Measurements from ENCODE around the gene PDE1A. TPM values are rescaled to one million over a fixed set of nuclear protein-coding genes. Genes with fewer than 3 reads are reported as not detected.

Gene PDE1A
- 0.41 TPM for polyA plus RNA-seq (2013, experiment 1 of 2; ENCODE audit: insufficient read length)
- 0.27 TPM for polyA plus RNA-seq (2013, experiment 2 of 2; ENCODE audit: insufficient read length)

- DNase-seq, result no peak
These were observed at the start of gene PDE1A for GRCh38 chr2:182426918-182427240. Gene PDE1A, minus strand, starts transcription at chr2:182427036.

GRCh38 chr2:182473635-182474034 is 46.8 kb upstream of the PDE1A start:
- DNase-seq, result no peak

GRCh38 chr2:182463760-182464159 is 36.9 kb upstream of the PDE1A start:
- no peak for DNase-seq

- peak; percentile 34 for DNase-seq
These were observed 29.9 kb upstream of the PDE1A start for GRCh38 chr2:182456784-182457183.

- DNase-seq, result no peak
These were observed 25.7 kb upstream of the PDE1A start for GRCh38 chr2:182452456-182452990.

- no peak for DNase-seq
These were observed 21.5 kb upstream of the PDE1A start for GRCh38 chr2:182448371-182448770.

GRCh38 chr2:182447863-182448262 is 21.0 kb upstream of the PDE1A start:
- peak; percentile 57 for DNase-seq

- DNase-seq, result no peak
These were observed 20.3 kb upstream of the PDE1A start for GRCh38 chr2:182447163-182447562.

GRCh38 chr2:182446087-182446486 is 19.3 kb upstream of the PDE1A start:
- no peak for DNase-seq

GRCh38 chr2:182445391-182445965 is 18.6 kb upstream of the PDE1A start:
- DNase-seq, result no peak

- DNase-seq, result no peak
These were observed 18.0 kb upstream of the PDE1A start for GRCh38 chr2:182444806-182445205.

- DNase-seq, result no peak
These were observed 17.3 kb upstream of the PDE1A start for GRCh38 chr2:182444170-182444569.

GRCh38 chr2:182436252-182436651 is 9.4 kb upstream of the PDE1A start:
- no peak for DNase-seq

GRCh38 chr2:182435754-182436153 is 8.9 kb upstream of the PDE1A start:
- DNase-seq, result peak; percentile 16

- no peak for DNase-seq
These were observed 5.2 kb upstream of the PDE1A start for GRCh38 chr2:182432051-182432450.

GRCh38 chr2:182428476-182428875 is 1.6 kb upstream of the PDE1A start:
- no peak for DNase-seq

- no peak for DNase-seq
These were observed 536 bp downstream of the PDE1A start for GRCh38 chr2:182426082-182426917.

- no peak for DNase-seq
These were observed 4.0 kb downstream of the PDE1A start for GRCh38 chr2:182422864-182423263.

- DNase-seq, result no peak
These were observed 6.2 kb downstream of the PDE1A start for GRCh38 chr2:182420669-182421068.

GRCh38 chr2:182416861-182417260 is 10.0 kb downstream of the PDE1A start:
- DNase-seq, result no peak

GRCh38 chr2:182416191-182416590 is 10.6 kb downstream of the PDE1A start:
- DNase-seq, result no peak

- DNase-seq, result no peak
These were observed 11.1 kb downstream of the PDE1A start for GRCh38 chr2:182415771-182416170.

- DNase-seq, result no peak
These were observed 14.0 kb downstream of the PDE1A start for GRCh38 chr2:182412858-182413257.

GRCh38 chr2:182410120-182410519 is 16.7 kb downstream of the PDE1A start:
- no peak for DNase-seq
